GM12878 (cell line): ENCODE results near the gene RIN2. TPM values are rescaled to one million over a fixed set of nuclear protein-coding genes. Genes with fewer than 3 reads are reported as not detected.

Experiments
- ATAC-seq: fragments of 200-7000 bp; cut with Tn5 transposase; 3 replicates; pipeline ENCODE4 v1.9.1; 2020; ENCODE audit warnings: mild to moderate bottlenecking, moderate library complexity
- BruUV-seq: library from RNA; stranded (reverse); fragments of 400-500 nt; replicated peaks from 2 replicates; lab custom pipeline; 2021; lab: Mats Ljungman, UMichigan
- CTCF ChIA-PET: fragments of 300-600 bp; sonication (Branson Sonifier 250); formaldehyde crosslinking; extraction: SDS; loops from one replicate; lab custom pipeline; 2021; ENCODE audit warnings: inconsistent platforms; lab: Yijun Ruan, JAX
- POLR2A ChIA-PET: fragments of 350-600 bp; formaldehyde crosslinking; extraction: SDS; loops from one replicate; lab custom pipeline; 2021; ENCODE audit warnings: inconsistent platforms; lab: Charles Lee
- RAD21 ChIA-PET: fragments of 300-600 bp; sonication (Branson Sonifier 250); formaldehyde crosslinking; loops from one replicate; lab custom pipeline; 2023; ENCODE audit warnings: antibody characterized with exemption; ENCODE audit not compliant: unreplicated experiment; lab: Charles Lee
- SMC1A ChIA-PET: fragments of 300-600 bp; sonication (Branson Sonifier 250); formaldehyde crosslinking; loops from one replicate; lab custom pipeline; 2023; ENCODE audit not compliant: unreplicated experiment, uncharacterized antibody; lab: Charles Lee
- DNase-seq: peaks from one replicate; pipeline ENCODE4 v3.0.0-alpha.2; 2011; ENCODE audit warnings: low read depth, low spot score
- FAIRE-seq: peaks from 3 replicates; lab custom pipeline; 2011; peaks lifted over from hg19 to GRCh38; lab: Jason Lieb, UNC
- H2AFZ ChIP-seq: 2 replicates; pipeline ENCODE4 v1.6.0; 2011; ENCODE audit warnings: low read depth, low read length, control low read depth; ENCODE audit not compliant: control insufficient read depth
- H3K27ac ChIP-seq: 2 replicates; pipeline ENCODE4 v1.5.1; 2011; ENCODE audit warnings: control low read depth; ENCODE audit not compliant: control insufficient read depth, insufficient read depth
- H3K27me3 ChIP-seq, 2 experiments: replicated peaks in 1 of 2; 2 replicates each; pipeline versions ENCODE4 v1.6.0 to v1.6.1; 2011; ENCODE audit warnings: low read length in 1 of 2; ENCODE audit not compliant: control insufficient read depth in 2 of 2, insufficient read depth in 2 of 2
- H3K36me3 ChIP-seq, 2 experiments: 2 replicates each; pipeline ENCODE4 v1.5.1; 2011; ENCODE audit warnings: low read length in 1 of 2; ENCODE audit not compliant: control insufficient read depth in 2 of 2, insufficient read depth in 2 of 2
- H3K4me1 ChIP-seq: 2 replicates; pipeline ENCODE4 v1.6.1; 2011; ENCODE audit warnings: mild to moderate bottlenecking, low read length, moderate library complexity, mixed read lengths; ENCODE audit not compliant: control insufficient read depth, insufficient read depth
- H3K4me2 ChIP-seq: 2 replicates; pipeline ENCODE4 v1.6.0; 2011; ENCODE audit warnings: control low read depth; ENCODE audit not compliant: control insufficient read depth, insufficient read depth
- H3K4me3 ChIP-seq: fragments of 200-600 bp; sonication (generic); 2 replicates; pipeline ENCODE4 v1.5.1; 2016
- H3K79me2 ChIP-seq: 2 replicates; pipeline ENCODE4 v1.6.0; 2011; ENCODE audit warnings: low read length; ENCODE audit not compliant: control insufficient read depth, insufficient read depth
- H3K9ac ChIP-seq: 2 replicates; pipeline ENCODE4 v1.8.0; 2011; ENCODE audit warnings: low read length, control low read depth, mixed read lengths; ENCODE audit not compliant: control insufficient read depth, insufficient read depth
- H3K9me3 ChIP-seq: replicated peaks from 3 replicates; pipeline ENCODE4 v1.5.1; 2011; ENCODE audit warnings: mild to moderate bottlenecking, low read length; ENCODE audit not compliant: control insufficient read depth, insufficient read depth
- H4K20me1 ChIP-seq: 2 replicates; pipeline ENCODE4 v1.6.0; 2011; ENCODE audit not compliant: control insufficient read depth, insufficient read depth
- ASH2L ChIP-seq: fragments of 300-600, 200-600 bp; sonication (generic); IDR thresholded peaks from 2 replicates; pipeline ENCODE4 v1.6.1; 2017; ENCODE audit warnings: low read depth, mild to moderate bottlenecking, borderline replicate concordance
- BRCA1 ChIP-seq: IDR thresholded peaks from 2 replicates; pipeline ENCODE4 v1.6.1; 2011; ENCODE audit warnings: low read depth, low read length, improper control_type of control experiment
- CBX3 ChIP-seq: fragments of 200-600 bp; sonication (generic); IDR thresholded peaks from 2 replicates; pipeline ENCODE4 v1.6.1; 2016; ENCODE audit warnings: low read depth, borderline replicate concordance
- CHD1 ChIP-seq: IDR thresholded peaks from 2 replicates; pipeline ENCODE4 v1.6.1; 2012; ENCODE audit warnings: low read depth, low read length, improper control_type of control experiment
- CHD2 ChIP-seq: IDR thresholded peaks from 2 replicates; pipeline ENCODE4 v1.6.1; 2011; ENCODE audit warnings: low read depth, low read length, improper control_type of control experiment, borderline replicate concordance
- CHD4 ChIP-seq: fragments of 200-600 bp; sonication (generic); IDR thresholded peaks from 2 replicates; pipeline ENCODE4 v1.6.1; 2016; ENCODE audit warnings: mild to moderate bottlenecking
- FOXM1 ChIP-seq: IDR thresholded peaks from 2 replicates; pipeline ENCODE4 v1.6.1; 2012; ENCODE audit warnings: low read depth, mild to moderate bottlenecking, inconsistent platforms, low read length, moderate library complexity
- GABPA ChIP-seq: IDR thresholded peaks from 2 replicates; pipeline ENCODE4 v1.6.1; 2014; ENCODE audit warnings: antibody characterized with exemption, low read depth, mild to moderate bottlenecking, inconsistent platforms
- HDAC2 ChIP-seq: fragments of 200-600 bp; sonication (generic); IDR thresholded peaks from 2 replicates; pipeline ENCODE4 v1.6.1; 2017
- IRF4 ChIP-seq: IDR thresholded peaks from 2 replicates; pipeline ENCODE4 v1.6.1; 2011; ENCODE audit warnings: low read depth, low read length
- JUND ChIP-seq: IDR thresholded peaks from 2 replicates; pipeline ENCODE4 v1.6.1; 2012; ENCODE audit warnings: low read depth, mild to moderate bottlenecking, low read length, improper control_type of control experiment, moderate library complexity
- LARP7 ChIP-seq: fragments of 450-650 bp; IDR thresholded peaks from 2 replicates; pipeline ENCODE4 v1.6.1; 2017; ENCODE audit warnings: mild to moderate bottlenecking
- NFYA ChIP-seq: IDR thresholded peaks from 2 replicates; pipeline ENCODE4 v1.6.1; 2011; ENCODE audit warnings: low read depth, mild to moderate bottlenecking, low read length, improper control_type of control experiment, borderline replicate concordance
- NR2F1 ChIP-seq: fragments of 450-650 bp; conservative IDR thresholded peaks from 2 replicates; pipeline ENCODE4 v1.6.1; 2017; ENCODE audit warnings: mild to moderate bottlenecking
- PAX5 ChIP-seq: IDR thresholded peaks from 2 replicates; pipeline ENCODE4 v1.6.1; 2011; ENCODE audit warnings: low read depth, low read length, borderline replicate concordance
- SIX5 ChIP-seq: IDR thresholded peaks from 2 replicates; pipeline ENCODE4 v1.6.1; 2011; ENCODE audit warnings: mild to moderate bottlenecking, low read depth, low read length, moderate library complexity; ENCODE audit not compliant: severe bottlenecking
- ZNF592 ChIP-seq: fragments of 450-650 bp; IDR thresholded peaks from 2 replicates; pipeline ENCODE4 v1.6.1; 2017; ENCODE audit warnings: mild to moderate bottlenecking, moderate library complexity
- ZSCAN29 ChIP-seq: fragments of 450-650 bp; IDR thresholded peaks from 2 replicates; pipeline ENCODE4 v1.6.1; 2017; ENCODE audit warnings: mild to moderate bottlenecking, moderate library complexity
- WGBS: methylation state at CpG from one replicate; pipeline ENCODE4 v1.1.6; 2016; ENCODE audit warnings: low lambda C conversion rate; ENCODE audit not compliant: insufficient replicate concordance, insufficient coverage; ENCODE audit errors: missing lambda C conversion rate; 5-methylcytosine and 5-hydroxymethylcytosine counted together
- in situ Hi-C: fragments of 300-500 bp; cut with MboI; formaldehyde crosslinking; loops from 9 replicates; pipeline ENCODE4 v1.14.3; 2018; ENCODE audit warnings: mixed read lengths
- intact Hi-C: fragments of 100-400 bp; cut with micrococcal nuclease; formaldehyde crosslinking; loops from one replicate; pipeline ENCODE4 v1.14.2; 2022; ENCODE audit not compliant: unreplicated experiment
- polyA plus RNA-seq, 11 experiments: library from polyadenylated mRNA; depleted of rRNA in 4 of 11; unstranded in 6 of 11; stranded (reverse) in 5 of 11; fragments of >200 nt; fragmentation: Nextera tagmentation in 4 of 11; fragmentation: Illumina TruSeq in 1 of 11; extraction: Ambion mirVana in 4 of 11; extraction: Trizol in 1 of 11; gene quantifications; 1 replicate in 1 of 11; 2 replicates in 10 of 11; pipeline versions ENCODE4 v1.2.1 to v1.2.3, GENCODE V29; 2011 to 2016; ENCODE audit warnings: inconsistent platforms in 2 of 11, missing spikeins in 2 of 11, low read depth in 1 of 11
- total RNA-seq, 4 experiments: library from RNA; depleted of rRNA in 3 of 4; stranded (reverse); fragments of >200 nt in 3 of 4; fragmentation: Illumina TruSeq in 1 of 4; extraction: Trizol in 1 of 4; gene quantifications; 2 replicates each; pipeline versions ENCODE4 v1.2.1 to v1.2.3, GENCODE V29; 2013 to 2021
- TF ChIP-seq, protein P1 (sequence below): fragments of 450-650 bp; IDR thresholded peaks from 2 replicates; pipeline ENCODE4 v1.6.1; 2017; ENCODE audit warnings: mild to moderate bottlenecking

Gene RIN2
- total and polyA plus RNA-seq, 10 of the 15 experiments (the other 5 are each of a cell fraction or from before 2014, with no cell fraction given): 0.68 to 8.5 (median 4.5) TPM

GRCh38 chr20:19712721-19713260 is 45.3 kb upstream of the RIN2 start:
- in situ Hi-C loops (no loop called here), intact Hi-C loops (no loop called here)
- Histone ChIP-seq H2AFZ (no peak overlapping the region), H3K9ac (no peak overlapping the region), H3K4me3 (no peak overlapping the region), H3K4me2 (no peak overlapping the region), H3K27ac (no peak overlapping the region), H3K27me3 (peaks cover 0 to 2% of the 10 kb centered on the region in 2 experiments; a peak in 1 of 4 replicates), H3K36me3 (no peaks in the 10 kb centered on the region), H3K4me1 (no peaks in the 10 kb centered on the region), H3K9me3 (no peaks in the 10 kb centered on the region; the same call in 2 of the 3 replicates), H3K79me2 (no peaks in the 10 kb centered on the region), H4K20me1 (no peaks in the 10 kb centered on the region)
- ChIA-PET SMC1A (interaction anchor here (0.8 to 1.4 kb wide), 3 partner anchors 21 to 68 kb away, joined by 3 read pairs; no protein-coding TSS in a partner anchor), POLR2A (no interaction called here), CTCF (interaction anchor here (0.8 kb wide), 1 partner anchor 20 kb away, joined by 3 read pairs; no protein-coding TSS in a partner anchor), RAD21 (no interaction called here)
- no TSS peak for BruUV-seq
- DNase-seq (no peak), ATAC-seq (no peak), FAIRE-seq (no peak)
- 41% methylated on average over 4 of the region's 4 CpGs for WGBS
- no peak for TF ChIP-seq ZSCAN29
- TF ChIP-seq NR2F1: no peak
- TF ChIP-seq, protein P1, sequence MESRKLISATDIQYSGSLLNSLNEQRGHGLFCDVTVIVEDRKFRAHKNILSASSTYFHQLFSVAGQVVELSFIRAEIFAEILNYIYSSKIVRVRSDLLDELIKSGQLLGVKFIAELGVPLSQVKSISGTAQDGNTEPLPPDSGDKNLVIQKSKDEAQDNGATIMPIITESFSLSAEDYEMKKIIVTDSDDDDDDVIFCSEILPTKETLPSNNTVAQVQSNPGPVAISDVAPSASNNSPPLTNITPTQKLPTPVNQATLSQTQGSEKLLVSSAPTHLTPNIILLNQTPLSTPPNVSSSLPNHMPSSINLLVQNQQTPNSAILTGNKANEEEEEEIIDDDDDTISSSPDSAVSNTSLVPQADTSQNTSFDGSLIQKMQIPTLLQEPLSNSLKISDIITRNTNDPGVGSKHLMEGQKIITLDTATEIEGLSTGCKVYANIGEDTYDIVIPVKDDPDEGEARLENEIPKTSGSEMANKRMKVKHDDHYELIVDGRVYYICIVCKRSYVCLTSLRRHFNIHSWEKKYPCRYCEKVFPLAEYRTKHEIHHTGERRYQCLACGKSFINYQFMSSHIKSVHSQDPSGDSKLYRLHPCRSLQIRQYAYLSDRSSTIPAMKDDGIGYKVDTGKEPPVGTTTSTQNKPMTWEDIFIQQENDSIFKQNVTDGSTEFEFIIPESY: no peak
- no peak for TF ChIP-seq LARP7
- no peak for TF ChIP-seq SIX5
- no peak for TF ChIP-seq CHD2
- no peak for TF ChIP-seq ZNF592
- TF ChIP-seq CBX3: no peak
- TF ChIP-seq JUND: no peak
- no peak for TF ChIP-seq FOXM1
- no peak for TF ChIP-seq BRCA1
- no peak for TF ChIP-seq GABPA
- no peak for TF ChIP-seq ASH2L
- no peak for TF ChIP-seq CHD1
- TF ChIP-seq IRF4: no peak
- no peak for TF ChIP-seq HDAC2
- TF ChIP-seq NFYA: no peak
- TF ChIP-seq PAX5: no peak
- TF ChIP-seq CHD4: no peak
